Stromal cell of bone marrow (primary cell): Measurements from ENCODE around the gene FBXO28.
"Not testable (repeated sequence)": the region's sequence is repeated elsewhere in the genome, so short reads cannot be mapped to it uniquely, and the experiment has no call there.

Experiments
- DNase-seq: peaks from one replicate; pipeline ENCODE4 v3.0.0-alpha.2; 2012; ENCODE audit warnings: low read depth

The FBXO28 gene

DNA sequence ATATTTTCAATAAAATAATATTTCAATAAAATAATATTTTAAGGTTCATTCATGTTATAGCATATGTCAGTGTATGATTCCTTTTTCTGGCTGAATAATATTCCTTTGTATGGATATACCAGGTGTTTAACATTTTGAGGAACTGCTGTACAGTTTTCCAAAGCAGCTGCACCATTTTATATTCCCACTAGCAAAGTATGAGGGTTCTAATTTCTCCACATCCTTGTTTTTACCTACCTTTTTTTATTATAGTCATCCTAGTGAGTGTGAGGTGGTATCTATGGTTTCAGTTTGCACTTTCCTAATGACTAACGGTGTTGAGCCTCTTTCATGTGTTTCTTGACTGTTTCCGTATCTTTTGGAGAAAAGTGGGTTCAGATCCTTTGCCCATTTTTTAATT, 74.4 kb downstream of the FBXO28 start:
- no peak for DNase-seq

DNA sequence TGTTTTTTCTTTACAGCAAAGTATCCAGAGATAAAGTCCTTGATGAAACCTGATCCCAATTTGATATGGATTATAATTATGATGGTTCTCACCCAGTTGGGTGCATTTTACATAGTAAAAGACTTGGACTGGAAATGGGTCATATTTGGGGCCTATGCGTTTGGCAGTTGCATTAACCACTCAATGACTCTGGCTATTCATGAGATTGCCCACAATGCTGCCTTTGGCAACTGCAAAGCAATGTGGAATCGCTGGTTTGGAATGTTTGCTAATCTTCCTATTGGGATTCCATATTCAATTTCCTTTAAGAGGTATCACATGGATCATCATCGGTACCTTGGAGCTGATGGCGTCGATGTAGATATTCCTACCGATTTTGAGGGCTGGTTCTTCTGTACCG, 75.7 kb downstream of the FBXO28 start:
- no peak for DNase-seq

DNA sequence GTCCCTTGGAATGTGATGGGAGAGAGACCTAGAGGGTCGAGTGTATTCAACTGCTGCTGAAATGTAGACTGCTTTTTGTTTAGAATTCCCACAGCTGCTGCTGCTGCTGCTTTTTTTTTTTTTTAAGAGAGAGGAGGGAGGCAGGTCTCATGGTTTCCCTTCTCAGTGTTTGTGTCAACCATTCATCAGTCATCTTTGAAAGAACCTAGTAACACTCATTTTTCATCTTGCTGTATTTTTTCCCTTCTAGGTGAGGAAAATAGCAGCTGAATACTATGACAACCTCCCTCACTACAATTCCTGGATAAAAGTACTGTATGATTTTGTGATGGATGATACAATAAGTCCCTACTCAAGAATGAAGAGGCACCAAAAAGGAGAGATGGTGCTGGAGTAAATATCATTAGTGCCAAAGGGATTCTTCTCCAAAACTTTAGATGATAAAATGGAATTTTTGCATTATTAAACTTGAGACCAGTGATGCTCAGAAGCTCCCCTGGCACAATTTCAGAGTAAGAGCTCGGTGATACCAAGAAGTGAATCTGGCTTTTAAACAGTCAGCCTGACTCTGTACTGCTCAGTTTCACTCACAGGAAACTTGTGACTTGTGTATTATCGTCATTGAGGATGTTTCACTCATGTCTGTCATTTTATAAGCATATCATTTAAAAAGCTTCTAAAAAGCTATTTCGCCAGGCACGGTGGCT, 78.3 kb downstream of the FBXO28 start:
- no peak for DNase-seq

DNA sequence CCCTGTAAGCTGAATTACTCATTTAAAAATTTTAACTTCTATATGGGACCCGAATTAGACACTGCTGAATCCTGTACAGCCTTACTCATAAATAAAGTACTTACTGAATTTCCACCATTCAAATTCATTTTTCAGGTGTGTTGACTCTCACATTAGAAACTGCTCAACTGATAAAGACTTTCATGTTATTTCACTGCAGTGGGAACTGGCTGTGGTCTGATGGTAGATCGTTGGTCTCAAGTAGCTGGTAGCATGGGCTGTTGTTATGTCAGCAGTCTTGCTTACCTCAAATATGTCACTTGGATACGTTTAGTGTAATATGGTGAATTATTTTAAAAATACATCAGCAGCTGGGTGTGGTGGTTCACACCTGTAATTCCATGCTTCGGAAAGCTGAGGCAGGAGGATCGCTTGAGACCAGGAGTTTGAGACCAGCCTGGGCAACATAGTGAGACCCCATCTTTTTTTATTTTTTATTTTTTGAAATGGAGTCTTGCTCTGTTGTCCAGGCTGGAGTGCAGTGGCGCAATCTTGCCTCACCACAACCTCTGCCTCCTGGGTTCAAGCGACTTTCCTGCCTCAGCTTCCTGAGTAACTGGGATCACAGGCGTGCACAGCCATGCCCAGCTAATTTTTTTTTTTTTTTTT, 79.5 kb downstream of the FBXO28 start:
- DNase-seq = no peak

DNA sequence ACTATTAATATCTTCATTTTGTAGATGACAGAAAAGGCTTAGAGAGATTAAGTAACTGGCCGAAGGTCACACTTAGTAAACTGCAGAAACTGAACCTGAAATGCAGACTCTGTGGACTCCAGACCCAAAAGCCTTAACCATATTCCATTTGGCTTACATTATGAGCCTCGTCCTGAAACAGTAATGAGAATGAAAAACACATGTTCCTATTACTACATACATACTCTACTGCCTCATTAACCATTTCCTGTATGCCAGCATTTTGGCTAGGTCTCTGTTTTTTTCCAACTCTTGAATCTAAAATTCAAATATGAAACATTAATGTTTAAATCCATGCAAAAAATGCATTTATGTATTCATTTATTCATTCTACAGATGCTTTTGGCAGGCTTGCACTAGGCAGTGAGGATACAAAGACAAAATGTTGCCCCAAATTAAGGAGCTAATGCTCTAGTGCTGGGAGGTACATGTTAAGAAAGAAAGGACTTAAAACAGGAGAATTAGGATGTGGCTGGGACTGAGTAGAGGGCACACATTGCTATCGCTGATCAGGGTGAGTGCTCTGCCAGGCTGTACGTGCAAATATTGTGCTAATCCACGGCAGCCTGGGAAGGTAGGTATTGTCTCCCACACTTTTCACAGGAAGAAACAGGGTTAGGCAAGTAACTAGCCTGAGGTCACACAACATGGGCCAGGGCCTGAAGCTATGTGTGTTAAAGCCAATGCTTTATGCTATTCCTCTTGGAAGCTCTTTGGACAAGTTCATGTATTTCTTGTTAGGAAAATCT, 83.1 kb downstream of the FBXO28 start:
- no peak for DNase-seq

DNA sequence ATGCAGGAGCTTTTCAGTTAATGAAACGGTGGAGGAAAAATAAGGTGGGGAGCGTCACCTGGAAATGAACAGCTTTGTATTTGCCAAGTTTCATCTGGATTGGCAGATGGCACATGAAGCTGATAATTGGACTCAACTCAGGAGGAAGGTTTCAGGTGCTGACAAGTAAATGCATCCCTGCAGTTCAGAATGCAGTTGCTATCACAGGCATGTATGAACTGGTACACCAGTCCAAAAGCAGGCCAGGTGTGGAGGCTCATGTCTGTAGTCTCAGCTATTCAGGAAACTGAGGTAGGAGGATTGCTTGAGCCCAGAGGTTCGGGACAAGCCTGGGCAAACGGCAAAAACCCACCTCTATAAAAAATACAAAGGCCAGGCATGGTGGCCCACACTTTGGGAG, 84.7 kb downstream of the FBXO28 start:
- no peak for DNase-seq

DNA sequence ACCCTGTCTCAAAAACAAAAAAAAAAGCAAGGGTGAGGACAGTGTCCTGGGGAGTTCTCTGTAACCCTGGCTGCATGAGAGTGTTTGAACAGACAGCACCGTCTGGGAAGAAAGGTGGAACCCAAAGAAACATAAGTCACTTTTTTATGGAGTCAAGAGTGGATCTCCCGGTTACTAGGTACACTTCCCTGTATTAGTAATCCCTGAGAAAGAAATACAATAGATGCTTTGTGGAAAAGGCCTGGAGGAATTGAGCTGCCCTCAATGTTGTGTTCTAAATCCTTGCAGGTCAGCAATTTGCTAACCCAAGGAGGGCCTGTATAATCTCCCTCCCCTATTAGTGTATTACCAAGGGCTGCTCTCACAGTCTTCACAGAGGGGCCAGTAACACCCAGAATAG, 85.8 kb downstream of the FBXO28 start:
- DNase-seq = no peak

DNA sequence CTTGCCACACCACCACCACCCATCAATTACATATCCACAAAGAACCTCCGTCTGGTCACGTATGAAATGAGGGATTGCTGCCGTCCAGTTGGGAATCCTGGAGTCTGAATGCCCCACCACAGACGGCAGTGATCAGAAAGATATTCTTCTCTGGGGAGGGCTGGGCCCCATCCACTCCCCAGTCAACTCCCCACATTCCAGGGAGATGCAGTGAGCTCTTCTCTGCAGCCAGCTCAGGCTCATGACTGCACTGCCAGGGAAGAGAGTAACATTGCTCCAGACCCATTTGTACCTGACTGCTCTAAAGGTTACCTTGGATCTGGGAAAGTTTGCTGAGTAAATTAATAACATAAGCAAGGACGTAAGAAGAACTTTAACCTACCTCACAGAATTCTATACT, 87.5 kb downstream of the FBXO28 start:
- DNase-seq = no peak

DNA sequence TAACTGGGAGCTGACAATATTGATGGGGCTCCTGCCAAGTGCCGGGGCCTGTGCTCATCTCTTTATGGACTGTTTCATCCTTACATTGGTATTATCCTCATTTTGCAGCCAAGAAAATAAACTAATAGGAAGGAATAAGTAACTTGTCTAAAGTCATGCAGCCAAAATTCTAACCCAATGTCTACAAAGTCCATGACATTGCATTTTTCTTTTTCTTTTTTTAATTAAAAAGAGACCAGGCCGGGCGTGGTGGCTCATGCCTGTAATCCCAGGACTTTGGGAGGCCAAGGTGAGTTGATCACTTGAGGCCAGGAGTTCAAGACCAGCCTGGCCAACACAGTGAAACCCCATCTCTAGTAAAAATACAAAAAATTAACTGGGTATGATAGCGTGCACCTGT, 87.9 kb downstream of the FBXO28 start:
- no peak for DNase-seq

DNA sequence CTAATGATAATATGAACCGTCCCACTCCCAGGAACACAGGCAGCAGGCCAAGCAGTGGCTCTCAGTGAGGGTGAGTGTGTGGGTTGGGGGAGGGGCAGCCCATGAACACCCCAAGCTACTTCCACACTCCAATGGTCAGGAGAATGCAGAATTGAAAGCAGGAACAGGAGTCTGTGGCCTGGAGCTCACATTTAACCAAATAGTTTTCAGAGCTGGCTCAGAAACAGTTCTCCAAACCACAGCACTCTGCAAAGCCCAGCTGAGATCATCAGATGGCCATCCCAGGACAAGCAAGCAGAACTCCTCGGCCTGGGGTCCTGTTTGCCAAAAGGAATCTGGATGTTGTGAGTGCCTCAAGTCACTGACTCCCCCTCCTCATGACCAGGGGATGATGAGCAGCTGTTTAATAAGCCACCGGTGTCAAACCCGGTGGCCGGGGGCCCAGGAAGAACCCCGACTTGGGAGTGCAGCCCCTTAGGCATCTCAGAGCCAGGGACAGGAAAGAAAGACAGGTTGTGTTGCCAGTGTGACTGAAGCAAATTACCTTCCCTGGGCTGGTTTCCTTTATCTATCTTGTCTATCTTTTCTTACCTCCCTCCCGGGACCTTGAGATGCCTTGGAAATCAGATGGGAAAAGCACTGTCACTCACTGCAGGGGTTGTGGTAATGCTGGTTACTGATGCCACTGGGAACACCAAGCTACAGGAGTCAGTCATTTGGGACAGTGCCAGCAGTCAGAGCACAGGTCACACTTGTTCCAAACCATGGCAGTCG, 89.5 kb downstream of the FBXO28 start:
- DNase-seq = peak; percentile 75

DNA sequence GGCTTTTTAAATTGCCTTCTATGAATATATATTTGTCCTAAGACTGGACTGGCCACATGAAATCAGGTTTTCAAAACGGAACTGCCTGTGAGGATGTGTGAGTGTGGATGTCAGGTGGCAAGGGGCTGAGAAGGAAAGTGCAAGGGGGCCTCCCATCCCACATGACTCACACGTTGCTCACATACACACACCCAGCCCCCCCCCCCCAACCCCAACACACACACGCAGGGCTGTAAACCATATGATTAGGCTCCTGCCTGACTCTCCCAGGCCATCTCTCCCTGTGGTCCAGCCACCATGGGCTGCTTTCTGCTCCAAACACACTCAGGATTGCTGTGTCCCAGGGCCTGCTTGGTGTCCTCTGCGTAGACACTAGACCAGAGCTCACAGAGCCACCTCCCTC, 91.5 kb downstream of the FBXO28 start:
- DNase-seq = peak; percentile 65

DNA sequence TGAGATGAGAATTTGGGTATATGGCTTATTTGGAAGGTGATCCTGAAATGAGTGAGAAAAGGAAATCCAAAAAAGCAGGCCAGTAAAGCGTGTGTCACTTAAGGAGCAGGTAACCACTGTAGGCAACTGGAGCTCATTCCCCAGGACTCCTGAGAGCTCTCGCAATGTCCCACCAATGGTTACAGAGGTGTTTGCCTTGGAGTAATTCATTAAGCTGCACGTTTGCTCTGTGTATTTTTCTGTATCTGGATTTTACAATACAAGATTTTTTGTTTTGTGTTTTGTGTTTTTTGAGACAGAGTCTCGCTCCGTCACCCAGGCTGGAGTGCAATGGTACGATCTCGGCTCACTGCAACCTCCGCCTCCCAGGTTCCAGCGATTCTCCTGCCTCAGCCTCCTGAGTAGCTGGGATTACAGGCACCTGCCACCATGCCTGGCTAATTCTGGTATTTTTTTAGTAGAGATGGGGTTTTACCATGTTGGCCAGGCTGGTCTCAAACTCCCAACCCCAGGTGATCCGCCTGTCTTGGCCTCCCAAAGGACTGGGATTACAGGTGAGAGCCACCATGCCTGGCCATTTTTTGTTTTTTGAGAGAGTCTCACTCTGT, 92.1 kb downstream of the FBXO28 start:
- DNase-seq = not testable (repeated sequence)

DNA sequence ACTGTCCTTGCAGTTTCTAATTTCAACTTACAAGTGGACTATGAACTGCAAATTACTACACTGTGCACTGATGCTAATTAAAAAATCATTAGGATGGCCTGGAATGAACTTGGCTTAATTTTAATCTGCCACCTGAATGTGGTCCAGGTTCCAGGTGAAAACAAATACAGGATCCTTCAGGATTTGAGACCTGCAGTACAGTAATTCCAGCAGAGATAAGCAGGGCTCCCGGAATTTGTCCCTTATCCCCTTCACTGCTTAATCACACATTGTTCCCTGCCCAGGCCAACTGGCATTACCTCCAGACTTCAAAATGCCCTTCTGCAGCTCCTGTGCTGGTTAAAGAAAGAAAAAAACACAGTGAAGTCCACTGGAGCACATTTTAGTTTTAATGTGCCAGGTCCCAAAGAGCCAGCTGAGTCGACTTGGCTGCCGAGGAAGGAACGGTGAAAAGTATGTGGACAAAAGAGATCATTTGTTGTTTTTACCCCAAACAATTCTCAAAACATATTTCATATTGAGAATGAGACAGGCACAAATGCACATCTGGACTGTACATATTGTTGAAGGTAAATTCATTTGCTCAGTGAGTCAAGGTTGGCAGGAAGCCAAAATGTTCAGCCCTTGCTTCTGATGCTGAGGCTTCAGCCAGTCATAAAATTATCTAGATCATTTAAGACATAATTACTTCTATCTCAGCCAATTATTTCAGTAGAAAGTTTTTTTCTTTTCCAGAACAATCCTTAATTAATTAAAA, 97.5 kb downstream of the FBXO28 start:
- DNase-seq = peak; percentile 35
